ENCODE results near the gene TFR2.

- TF ChIP-seq POLR2A (IDR thresholded peaks at IDR 0.05) (no peak), CTCF (IDR thresholded peaks at IDR 0.05 in 8 of 11, conservative IDR thresholded peaks at IDR 0.05 in 3 of 11) (no peak)
Observed at GRCh38 chr7:100671353-100672327, 30.3 kb upstream of the TFR2 start.
